A549 (cell line): ENCODE measurements around the gene POU2F3.

Source experiments
- CTCF ChIP-seq: fragments of >200 bp; sonication (Bioruptor Twin); formaldehyde crosslinking; IDR thresholded peaks from 3 replicates; pipeline ENCODE4 v1.5.1; 2016
- JUN ChIP-seq, 2 experiments: fragments of >200 bp; sonication (Bioruptor Twin); formaldehyde crosslinking; IDR thresholded peaks; 2 replicates in 1 of 2; 3 replicates in 1 of 2; pipeline ENCODE4 v1.6.1; 2016 to 2017
- NPAS2 ChIP-seq: fragments of 250-450 bp; sonication (Bioruptor Pico); IDR thresholded peaks from 2 replicates; pipeline ENCODE4 v1.8.0; 2022; ENCODE audit warnings: mild to moderate bottlenecking, moderate library complexity, borderline replicate concordance
- POLR2A ChIP-seq: IDR thresholded peaks from 2 replicates; pipeline ENCODE4 v1.6.1; 2012; ENCODE audit warnings: mild to moderate bottlenecking, low read length
- RAD21 ChIP-seq, 2 experiments: fragments of >200 bp in 1 of 2; sonication (Bioruptor Twin) in 1 of 2; formaldehyde crosslinking in 1 of 2; IDR thresholded peaks in 1 of 2; conservative IDR thresholded peaks in 1 of 2; 2 replicates in 1 of 2; 3 replicates in 1 of 2; pipeline ENCODE4 v1.6.1; 2012 to 2018; ENCODE audit warnings: inconsistent platforms in 1 of 2
- RCOR1 ChIP-seq: fragments of 150-350 bp; IDR thresholded peaks from 2 replicates; pipeline ENCODE4 v1.6.1; 2014; ENCODE audit warnings: antibody characterized with exemption, low read length, low read depth
- REST ChIP-seq: fragments of 200-600 bp; sonication (generic); IDR thresholded peaks from 2 replicates; pipeline ENCODE4 v1.6.1; 2016; ENCODE audit warnings: antibody characterized with exemption, mild to moderate bottlenecking, moderate library complexity
- TF ChIP-seq, protein P1 (sequence below): fragments of 450-650 bp; IDR thresholded peaks from 2 replicates; pipeline ENCODE4 v1.6.1; 2014; ENCODE audit warnings: antibody characterized with exemption

- TF ChIP-seq CTCF (no peak), REST (no peak), JUN (IDR thresholded peaks at IDR 0.05) (no peak), RAD21 (conservative IDR thresholded peaks at IDR 0.05 in 1 of 2, IDR thresholded peaks at IDR 0.05 in 1 of 2) (no peak), POLR2A (no peak), NPAS2 (CRISPR knock-in tag) (no peak), RCOR1 (no peak)
- TF ChIP-seq, protein P1, sequence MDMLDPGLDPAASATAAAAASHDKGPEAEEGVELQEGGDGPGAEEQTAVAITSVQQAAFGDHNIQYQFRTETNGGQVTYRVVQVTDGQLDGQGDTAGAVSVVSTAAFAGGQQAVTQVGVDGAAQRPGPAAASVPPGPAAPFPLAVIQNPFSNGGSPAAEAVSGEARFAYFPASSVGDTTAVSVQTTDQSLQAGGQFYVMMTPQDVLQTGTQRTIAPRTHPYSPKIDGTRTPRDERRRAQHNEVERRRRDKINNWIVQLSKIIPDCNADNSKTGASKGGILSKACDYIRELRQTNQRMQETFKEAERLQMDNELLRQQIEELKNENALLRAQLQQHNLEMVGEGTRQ, result no peak
Measured at GRCh38 chr11:120338107-120338933, 98.4 kb downstream of the POU2F3 start.
